Neural progenitor cell (in vitro differentiated cells): ENCODE data around the gene TTYH1.

ENCODE experiments used
- EZH2 ChIP-seq: fragments of 200-600 bp; sonication (generic); IDR thresholded peaks from 2 replicates; pipeline ENCODE4 v1.6.1; 2017; ENCODE audit warnings: antibody characterized with exemption, mild to moderate bottlenecking, moderate library complexity
- EZH2phosphoT487 ChIP-seq: fragments of 200-600 bp; sonication (generic); IDR thresholded peaks from 2 replicates; pipeline ENCODE4 v1.6.1; 2017; ENCODE audit warnings: antibody characterized with exemption
- TF ChIP-seq, protein P1 (sequence below): fragments of 200-600 bp; sonication (generic); IDR thresholded peaks from 2 replicates; pipeline ENCODE4 v1.5.1; 2017; ENCODE audit warnings: antibody characterized with exemption, mild to moderate bottlenecking

DNA sequence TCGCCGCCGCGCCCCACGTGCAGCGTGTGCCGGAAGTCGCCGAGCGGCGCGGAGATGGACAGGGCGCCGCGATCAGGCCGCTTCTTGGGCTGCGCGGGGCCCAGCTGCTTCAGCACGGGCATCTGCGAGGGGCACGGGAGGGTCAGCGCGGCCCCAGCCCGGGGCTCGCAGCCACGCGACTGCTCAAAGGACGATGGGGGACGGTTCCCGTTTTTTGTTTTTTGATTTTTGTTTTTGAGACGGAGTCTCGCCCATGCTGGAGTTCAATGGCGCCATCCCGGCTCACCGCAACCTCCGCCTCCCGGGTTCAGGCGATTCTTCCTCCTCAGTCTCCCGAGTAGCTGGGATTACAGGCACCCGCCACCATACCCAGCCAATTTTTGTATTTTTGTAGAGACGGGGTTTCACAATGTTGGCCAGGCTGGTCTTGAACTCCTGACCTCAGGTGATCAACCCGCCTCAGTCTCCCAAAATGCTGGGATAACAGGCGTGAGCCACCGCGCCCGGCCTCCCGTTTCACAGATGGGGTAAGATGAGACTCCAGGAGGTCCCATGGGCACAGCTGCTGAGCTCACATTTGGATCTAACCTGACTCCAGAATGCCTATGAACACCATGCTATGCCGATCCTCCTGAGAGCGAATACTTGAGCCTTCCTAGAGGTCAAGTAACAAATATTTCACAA, 50.3 kb downstream of the TTYH1 start:
- TF ChIP-seq, protein P1, sequence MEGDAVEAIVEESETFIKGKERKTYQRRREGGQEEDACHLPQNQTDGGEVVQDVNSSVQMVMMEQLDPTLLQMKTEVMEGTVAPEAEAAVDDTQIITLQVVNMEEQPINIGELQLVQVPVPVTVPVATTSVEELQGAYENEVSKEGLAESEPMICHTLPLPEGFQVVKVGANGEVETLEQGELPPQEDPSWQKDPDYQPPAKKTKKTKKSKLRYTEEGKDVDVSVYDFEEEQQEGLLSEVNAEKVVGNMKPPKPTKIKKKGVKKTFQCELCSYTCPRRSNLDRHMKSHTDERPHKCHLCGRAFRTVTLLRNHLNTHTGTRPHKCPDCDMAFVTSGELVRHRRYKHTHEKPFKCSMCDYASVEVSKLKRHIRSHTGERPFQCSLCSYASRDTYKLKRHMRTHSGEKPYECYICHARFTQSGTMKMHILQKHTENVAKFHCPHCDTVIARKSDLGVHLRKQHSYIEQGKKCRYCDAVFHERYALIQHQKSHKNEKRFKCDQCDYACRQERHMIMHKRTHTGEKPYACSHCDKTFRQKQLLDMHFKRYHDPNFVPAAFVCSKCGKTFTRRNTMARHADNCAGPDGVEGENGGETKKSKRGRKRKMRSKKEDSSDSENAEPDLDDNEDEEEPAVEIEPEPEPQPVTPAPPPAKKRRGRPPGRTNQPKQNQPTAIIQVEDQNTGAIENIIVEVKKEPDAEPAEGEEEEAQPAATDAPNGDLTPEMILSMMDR: no peak
- TF ChIP-seq EZH2 (peak; percentile 10), EZH2phosphoT487 (no peak)
